NB4 (cell line): ENCODE measurements around the gene ZC3H8.

Source experiments
- DNase-seq: peaks from one replicate; pipeline ENCODE4 v3.0.0; 2010; ENCODE audit warnings: low read depth
- H3K4me3 ChIP-seq: one replicate; pipeline ENCODE4 v1.5.1; 2011; ENCODE audit warnings: mild to moderate bottlenecking, low read depth, low read length, moderate library complexity
- MAX ChIP-seq: IDR thresholded peaks from 2 replicates; pipeline ENCODE4 v1.6.1; 2011; ENCODE audit warnings: low read depth, low read length
- MYC ChIP-seq: IDR thresholded peaks from 2 replicates; pipeline ENCODE4 v1.6.1; 2011; ENCODE audit warnings: low read depth, low read length
- POLR2A ChIP-seq: IDR thresholded peaks from 2 replicates; pipeline ENCODE4 v1.6.1; 2011; ENCODE audit warnings: mild to moderate bottlenecking; ENCODE audit not compliant: insufficient read length; ENCODE audit errors: extremely low read depth
- TF ChIP-seq, protein P1 (sequence below): IDR thresholded peaks from one replicate; pipeline ENCODE4 v1.5.1; 2012; ENCODE audit warnings: low read depth, low read length

ZC3H8 gene

DNA sequence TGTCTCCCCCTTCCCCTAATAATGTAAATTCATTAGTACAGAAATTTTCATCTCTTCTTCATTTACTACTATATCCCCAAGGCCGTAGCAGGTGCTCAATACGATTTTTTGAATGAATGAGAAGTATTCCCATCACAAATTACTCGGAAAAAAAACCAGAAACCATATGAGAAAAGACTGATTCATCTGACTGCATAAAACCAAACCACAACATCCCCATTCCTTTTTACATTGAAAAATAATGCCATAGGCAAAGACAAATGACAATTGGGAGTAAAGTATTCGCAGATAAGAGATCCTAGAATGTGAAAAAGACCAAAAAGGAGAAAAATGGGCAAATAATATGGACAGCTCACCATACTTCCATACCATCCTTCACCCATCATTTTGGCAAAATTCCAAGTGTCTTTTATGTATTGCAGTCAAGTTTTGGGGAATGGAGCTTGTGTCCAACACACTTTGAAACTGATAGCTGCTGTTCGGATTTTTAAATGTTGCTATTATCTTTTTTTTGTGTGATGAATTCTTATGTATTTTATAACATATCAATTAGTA, 1.5 kb downstream of the ZC3H8 start:
- no peak for TF ChIP-seq MYC
- TF ChIP-seq MAX, result no peak
- no peak for TF ChIP-seq POLR2A
- TF ChIP-seq, protein P1, sequence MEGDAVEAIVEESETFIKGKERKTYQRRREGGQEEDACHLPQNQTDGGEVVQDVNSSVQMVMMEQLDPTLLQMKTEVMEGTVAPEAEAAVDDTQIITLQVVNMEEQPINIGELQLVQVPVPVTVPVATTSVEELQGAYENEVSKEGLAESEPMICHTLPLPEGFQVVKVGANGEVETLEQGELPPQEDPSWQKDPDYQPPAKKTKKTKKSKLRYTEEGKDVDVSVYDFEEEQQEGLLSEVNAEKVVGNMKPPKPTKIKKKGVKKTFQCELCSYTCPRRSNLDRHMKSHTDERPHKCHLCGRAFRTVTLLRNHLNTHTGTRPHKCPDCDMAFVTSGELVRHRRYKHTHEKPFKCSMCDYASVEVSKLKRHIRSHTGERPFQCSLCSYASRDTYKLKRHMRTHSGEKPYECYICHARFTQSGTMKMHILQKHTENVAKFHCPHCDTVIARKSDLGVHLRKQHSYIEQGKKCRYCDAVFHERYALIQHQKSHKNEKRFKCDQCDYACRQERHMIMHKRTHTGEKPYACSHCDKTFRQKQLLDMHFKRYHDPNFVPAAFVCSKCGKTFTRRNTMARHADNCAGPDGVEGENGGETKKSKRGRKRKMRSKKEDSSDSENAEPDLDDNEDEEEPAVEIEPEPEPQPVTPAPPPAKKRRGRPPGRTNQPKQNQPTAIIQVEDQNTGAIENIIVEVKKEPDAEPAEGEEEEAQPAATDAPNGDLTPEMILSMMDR, result no peak
- H3K4me3 ChIP-seq, result peak overlapping the region; percentile 81
- no peak for DNase-seq

- no peak overlapping the region for H3K4me3 ChIP-seq
- TF ChIP-seq MAX (no peak), MYC (no peak), POLR2A (no peak)
- TF ChIP-seq, protein P1, result no peak
- DNase-seq, result no peak
Measured at GRCh38 chr2:112251271-112251670, 3.6 kb downstream of the ZC3H8 start.

DNA sequence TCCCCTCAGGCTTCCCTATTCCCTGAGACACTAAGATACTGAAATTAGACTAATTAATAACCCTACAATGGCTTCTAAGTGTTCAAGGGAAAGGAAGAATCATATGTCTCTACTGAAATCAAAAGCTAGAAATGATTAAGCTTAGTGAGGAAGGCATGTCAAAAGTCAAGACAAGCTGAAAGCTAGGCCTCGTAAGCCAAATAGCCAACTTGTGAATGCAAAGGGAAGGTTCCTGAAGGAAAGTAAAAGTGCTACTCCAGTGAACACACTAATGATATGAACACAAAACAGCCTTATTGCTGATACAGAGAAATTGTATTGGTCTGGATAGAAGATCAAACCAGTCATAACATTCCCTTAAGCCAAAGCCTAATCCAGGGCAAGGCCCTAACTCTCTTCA, 10.0 kb downstream of the ZC3H8 start:
- DNase-seq, result no peak
- H3K4me3 ChIP-seq, result no peak overlapping the region
- TF ChIP-seq MYC (no peak), MAX (no peak), POLR2A (no peak)
- TF ChIP-seq, protein P1, result no peak

GRCh38 chr2:112243233-112243632, 11.6 kb downstream of the ZC3H8 start:
- DNase-seq, result no peak
- H3K4me3 ChIP-seq, result no peak overlapping the region
- TF ChIP-seq MYC (no peak), POLR2A (no peak), MAX (no peak)
- TF ChIP-seq, protein P1, result no peak

DNA sequence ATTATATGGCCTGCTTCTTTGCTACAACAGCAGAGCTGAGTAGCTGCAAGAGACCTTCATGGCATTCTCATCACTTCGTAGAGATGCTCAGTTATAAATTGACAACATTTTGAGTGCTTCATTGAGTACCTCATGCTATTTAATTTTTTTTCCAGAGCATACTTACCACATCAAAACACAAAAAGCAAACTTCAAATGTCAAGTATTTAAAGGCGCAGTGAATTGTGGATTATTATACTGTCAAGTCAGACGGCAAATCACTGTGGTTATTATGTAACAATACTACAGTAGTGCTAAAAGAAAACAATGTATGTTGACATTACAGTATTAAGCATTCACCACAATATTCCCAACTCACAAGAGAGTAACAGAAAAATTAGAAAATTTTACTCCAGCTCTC, 12.5 kb downstream of the ZC3H8 start:
- no peak overlapping the region for H3K4me3 ChIP-seq
- no peak for TF ChIP-seq MAX
- no peak for TF ChIP-seq MYC
- TF ChIP-seq POLR2A, result no peak
- TF ChIP-seq, protein P1, result no peak
- no peak for DNase-seq

DNA sequence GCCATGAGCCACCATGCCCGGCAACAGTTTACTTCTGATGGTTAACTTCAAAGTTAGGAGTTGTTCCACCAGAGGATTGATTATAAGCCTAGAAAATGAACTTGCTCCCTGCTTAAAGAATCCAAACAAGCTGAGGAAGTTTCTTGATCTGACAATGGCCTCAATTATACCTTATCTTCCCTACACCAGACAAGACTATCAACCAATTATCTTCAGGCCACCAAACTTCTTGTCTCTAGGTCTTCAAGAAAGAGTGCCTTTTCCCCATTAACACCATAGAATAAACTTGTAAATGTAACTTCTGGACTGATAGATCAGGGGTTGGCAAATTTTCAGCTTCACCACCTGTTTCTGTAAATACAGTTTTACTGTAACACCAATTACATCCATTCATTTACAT, 15.0 kb downstream of the ZC3H8 start:
- DNase-seq, result no peak
- TF ChIP-seq POLR2A (no peak), MAX (no peak), MYC (no peak)
- TF ChIP-seq, protein P1, result no peak
- no peak overlapping the region for H3K4me3 ChIP-seq
